ENCODE measurements around the gene ANGPTL4. TPM values are rescaled to one million over a fixed set of nuclear protein-coding genes. Genes with fewer than 3 reads are reported as not detected.
A peak's percentile ranks its signal among the peaks of the same experiment; 100 is the strongest.

Gene ANGPTL4
- total RNA-seq, 1 donor from 2014 or later = 3.2 TPM

DNA sequence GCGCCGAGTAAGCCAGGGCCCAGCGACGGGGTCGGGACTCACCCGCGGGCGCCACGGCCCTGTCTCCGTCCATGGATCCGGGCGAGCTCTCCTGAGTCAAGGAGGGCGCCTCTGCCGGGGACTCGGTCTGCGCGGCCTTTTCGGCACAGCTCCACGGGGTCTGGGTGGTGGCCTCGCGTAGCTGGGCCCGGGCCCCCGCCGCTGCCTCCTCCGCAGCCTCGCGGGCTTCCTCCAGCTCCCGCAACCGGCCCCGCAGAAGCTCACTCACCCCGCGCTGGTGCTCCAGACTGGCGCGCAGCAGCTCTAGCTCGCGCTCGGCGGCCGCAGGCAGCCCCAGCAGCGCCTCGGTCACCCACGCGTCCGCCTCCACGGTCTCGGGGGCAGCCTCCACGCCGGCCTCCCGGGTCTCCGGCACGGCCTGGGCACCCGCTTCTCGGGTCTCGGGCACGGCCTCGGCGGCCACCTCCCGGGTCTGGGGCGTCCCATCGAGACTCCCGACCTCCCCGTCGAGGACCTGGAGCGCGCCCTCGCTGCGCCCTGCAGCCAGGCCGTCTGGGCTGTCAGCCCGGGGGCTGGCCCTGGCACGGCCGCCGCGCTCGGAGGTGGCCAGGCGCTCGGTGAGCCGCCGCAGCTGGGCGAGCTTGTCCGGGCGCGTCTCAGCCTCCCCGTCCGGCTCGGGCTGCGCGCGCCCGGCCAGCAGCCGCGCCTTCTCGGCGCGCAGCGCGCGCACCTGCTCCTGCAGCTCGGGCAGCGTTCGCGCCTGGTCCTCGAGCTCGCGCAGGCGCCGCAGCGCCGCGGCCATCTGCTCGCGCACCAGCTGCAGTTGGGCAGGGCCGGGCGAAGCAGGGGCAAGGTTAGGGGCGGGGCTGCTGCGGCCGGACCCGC lies 29.3 kb upstream of the ANGPTL4 start:
- FAIRE-seq = no peak
- Histone ChIP-seq H3K36me3 (ENCODE audit: control insufficient read depth, insufficient read depth, low read length) (no peaks in the 10 kb centered on the region), H3K4me3 (ENCODE audit: low read depth, low read length) (peak overlapping the region; percentile 38), H3K27me3 (ENCODE audit: control insufficient read depth, insufficient read depth, low read length) (peaks cover 13% of the 10 kb centered on the region)
- TF ChIP-seq, protein P1, sequence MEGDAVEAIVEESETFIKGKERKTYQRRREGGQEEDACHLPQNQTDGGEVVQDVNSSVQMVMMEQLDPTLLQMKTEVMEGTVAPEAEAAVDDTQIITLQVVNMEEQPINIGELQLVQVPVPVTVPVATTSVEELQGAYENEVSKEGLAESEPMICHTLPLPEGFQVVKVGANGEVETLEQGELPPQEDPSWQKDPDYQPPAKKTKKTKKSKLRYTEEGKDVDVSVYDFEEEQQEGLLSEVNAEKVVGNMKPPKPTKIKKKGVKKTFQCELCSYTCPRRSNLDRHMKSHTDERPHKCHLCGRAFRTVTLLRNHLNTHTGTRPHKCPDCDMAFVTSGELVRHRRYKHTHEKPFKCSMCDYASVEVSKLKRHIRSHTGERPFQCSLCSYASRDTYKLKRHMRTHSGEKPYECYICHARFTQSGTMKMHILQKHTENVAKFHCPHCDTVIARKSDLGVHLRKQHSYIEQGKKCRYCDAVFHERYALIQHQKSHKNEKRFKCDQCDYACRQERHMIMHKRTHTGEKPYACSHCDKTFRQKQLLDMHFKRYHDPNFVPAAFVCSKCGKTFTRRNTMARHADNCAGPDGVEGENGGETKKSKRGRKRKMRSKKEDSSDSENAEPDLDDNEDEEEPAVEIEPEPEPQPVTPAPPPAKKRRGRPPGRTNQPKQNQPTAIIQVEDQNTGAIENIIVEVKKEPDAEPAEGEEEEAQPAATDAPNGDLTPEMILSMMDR (IDR thresholded peaks at IDR 0.05; ENCODE audit: insufficient read depth, low read length, severe bottlenecking) = no peak
- DNase-seq (ENCODE audit: low read depth) = peak; percentile 80

DNA sequence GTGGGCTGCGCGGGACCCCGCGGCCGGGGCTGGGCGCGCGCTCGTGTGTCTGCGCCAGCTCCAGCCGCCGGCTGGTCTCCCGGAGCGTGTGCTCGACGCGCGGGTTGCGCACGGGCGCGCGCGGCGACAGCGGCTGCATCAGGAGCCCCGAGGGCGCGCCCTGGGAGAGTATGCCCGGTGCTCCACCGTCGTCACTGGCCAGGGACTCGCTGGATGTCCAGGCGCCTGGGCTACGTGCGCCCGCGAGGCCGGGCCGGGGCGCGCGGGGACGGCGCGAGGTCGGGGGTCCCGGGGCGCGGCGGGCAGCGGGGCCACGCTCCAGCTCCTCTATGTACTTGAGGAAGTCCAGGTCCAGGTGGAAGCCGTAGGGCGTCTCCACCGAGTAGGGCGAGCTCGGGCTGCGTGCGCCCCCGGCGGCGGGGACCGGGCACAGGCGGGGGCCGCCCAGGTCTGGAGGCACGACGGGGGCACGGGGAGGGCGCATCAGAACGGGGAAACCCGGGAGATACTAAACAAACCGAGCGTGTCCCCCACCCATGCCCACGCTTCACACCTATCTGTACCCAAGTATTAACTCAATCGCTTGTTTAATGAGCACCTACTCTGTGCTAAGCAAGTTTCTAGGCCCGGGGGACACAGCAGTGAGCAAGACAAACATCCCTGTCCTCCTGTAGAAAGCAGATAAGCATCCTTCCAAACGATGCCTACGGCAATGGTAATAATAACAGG lies 28.4 kb upstream of the ANGPTL4 start:
- peaks cover 13% of the 10 kb centered on the region for H3K27me3 ChIP-seq (ENCODE audit: control insufficient read depth, insufficient read depth, low read length)
- peak overlapping the region; percentile 25 for H3K4me3 ChIP-seq (ENCODE audit: low read depth, low read length)
- H3K36me3 ChIP-seq (ENCODE audit: control insufficient read depth, insufficient read depth, low read length) = no peaks in the 10 kb centered on the region
- FAIRE-seq = no peak
- TF ChIP-seq, protein P1 (IDR thresholded peaks at IDR 0.05; ENCODE audit: insufficient read depth, low read length, severe bottlenecking) = peak; percentile 32
- no peak for DNase-seq (ENCODE audit: low read depth)

DNA sequence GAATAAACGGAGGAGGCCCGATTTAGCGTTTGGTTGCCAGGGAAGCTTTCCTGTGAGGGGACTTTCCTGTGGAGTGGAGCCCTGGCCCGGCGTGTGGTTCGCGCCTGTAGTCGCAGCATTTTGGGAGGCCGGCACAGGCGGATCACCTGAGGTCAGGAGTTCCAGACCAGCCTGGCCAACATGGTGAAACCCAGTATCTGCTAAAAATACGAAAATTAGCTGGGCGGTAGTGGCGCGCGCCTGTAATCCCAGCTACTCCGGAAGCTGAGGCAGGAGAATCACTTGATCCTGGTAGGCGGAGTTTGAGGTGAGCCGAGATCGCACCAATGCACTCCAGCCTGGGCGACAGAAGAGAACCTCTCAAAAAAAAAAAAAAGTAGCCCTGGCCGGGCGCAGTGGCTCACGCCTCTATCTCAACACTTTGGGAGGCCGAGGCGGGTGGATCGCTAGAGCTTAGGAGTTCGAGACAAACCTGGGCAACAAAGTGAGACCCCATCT lies 27.8 kb upstream of the ANGPTL4 start:
- FAIRE-seq (no peak), DNase-seq (ENCODE audit: low read depth) (no peak)

DNA sequence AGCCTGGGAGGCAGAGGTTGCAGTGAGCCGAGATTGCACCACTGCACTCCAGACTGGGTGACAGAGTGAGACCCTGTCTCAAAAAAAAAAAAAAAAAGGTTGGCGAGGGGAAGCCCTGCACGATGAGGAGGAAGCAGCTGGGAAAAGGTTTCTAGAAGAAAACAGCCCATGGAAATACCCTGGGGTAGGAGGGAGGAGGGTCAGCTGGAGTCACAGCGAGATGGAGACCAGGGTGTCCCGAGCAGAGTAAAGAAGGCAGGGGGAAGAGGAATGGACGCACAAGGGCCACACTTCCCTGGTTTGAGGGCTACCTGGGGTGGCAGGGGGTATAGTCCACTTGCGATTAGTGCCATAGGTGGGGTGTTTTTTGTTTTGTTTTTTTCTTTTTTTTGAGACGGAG lies 27.3 kb upstream of the ANGPTL4 start:
- Histone ChIP-seq H3K27me3 (ENCODE audit: control insufficient read depth, insufficient read depth, low read length) (peaks cover 13% of the 10 kb centered on the region), H3K4me3 (ENCODE audit: low read depth, low read length) (no peak overlapping the region), H3K36me3 (ENCODE audit: control insufficient read depth, insufficient read depth, low read length) (no peaks in the 10 kb centered on the region)
- DNase-seq (ENCODE audit: low read depth) (no peak), FAIRE-seq (no peak)
- TF ChIP-seq, protein P1 (IDR thresholded peaks at IDR 0.05; ENCODE audit: insufficient read depth, low read length, severe bottlenecking) = no peak

More for the DNA sequence above, 27.8 kb upstream of the ANGPTL4 start:
- Histone ChIP-seq H3K27me3 (ENCODE audit: control insufficient read depth, insufficient read depth, low read length) (peaks cover 13% of the 10 kb centered on the region), H3K4me3 (ENCODE audit: low read depth, low read length) (no peak overlapping the region), H3K36me3 (ENCODE audit: control insufficient read depth, insufficient read depth, low read length) (no peaks in the 10 kb centered on the region)
- TF ChIP-seq, protein P1 (IDR thresholded peaks at IDR 0.05; ENCODE audit: insufficient read depth, low read length, severe bottlenecking) = no peak

GRCh38 chr19:8337728-8338127 lies 26.2 kb upstream of the ANGPTL4 start:
- DNase-seq (ENCODE audit: low read depth) (no peak), FAIRE-seq (no peak)
- H3K36me3 ChIP-seq (ENCODE audit: control insufficient read depth, insufficient read depth, low read length) = no peaks in the 10 kb centered on the region
- TF ChIP-seq, protein P1 (IDR thresholded peaks at IDR 0.05; ENCODE audit: insufficient read depth, low read length, severe bottlenecking) = no peak
- no peak overlapping the region for H3K4me3 ChIP-seq (ENCODE audit: low read depth, low read length)
- H3K27me3 ChIP-seq (ENCODE audit: control insufficient read depth, insufficient read depth, low read length) = peaks cover 13% of the 10 kb centered on the region

Data from bronchial epithelial cell (primary cell).